Transverse colon (tissue), 4 donors: Measurements from ENCODE around the gene SDK1. TPM values are rescaled to one million over a fixed set of nuclear protein-coding genes. Genes with fewer than 3 reads are reported as not detected.

Experiments
- DNase-seq: peaks from one replicate; pipeline ENCODE4 v3.0.0-alpha.2; 2019
- H3K27ac ChIP-seq, 4 donors: fragments of 200-600 bp; sonication (generic); 2 replicates each; pipeline ENCODE4 v1.5.1; 2016 to 2018; ENCODE audit warnings: inconsistent platforms in 4 of 4
- H3K27me3 ChIP-seq: fragments of 200-600 bp; sonication (generic); 2 replicates; pipeline ENCODE4 v1.5.1; 2017; ENCODE audit warnings: inconsistent platforms
- H3K36me3 ChIP-seq, 4 donors: fragments of 200-600 bp; sonication (generic); 2 replicates each; pipeline ENCODE4 v1.5.1; 2017 to 2019; ENCODE audit warnings: inconsistent platforms in 4 of 4
- H3K4me1 ChIP-seq, 4 donors: fragments of 200-600 bp; sonication (generic); 2 replicates each; pipeline ENCODE4 v1.5.1; 2017 to 2020; ENCODE audit warnings: inconsistent platforms in 4 of 4
- H3K4me3 ChIP-seq, 4 donors: fragments of 200-600 bp; sonication (generic); 1 replicate in 1 of 4; 2 replicates in 3 of 4; pipeline versions ENCODE4 v1.5.1 to v1.6.1; 2017 to 2019; ENCODE audit warnings: inconsistent platforms in 4 of 4
- H3K9me3 ChIP-seq, 2 donors: fragments of 200-600 bp; sonication (generic); 2 replicates each; pipeline ENCODE4 v1.5.1; 2017 to 2019; ENCODE audit warnings: inconsistent platforms in 2 of 2
- EP300 ChIP-seq: sonication (generic); formaldehyde crosslinking; IDR thresholded peaks from one replicate; pipeline ENCODE4 v1.6.1; 2017; ENCODE audit warnings: antibody characterized with exemption, low read depth
- POLR2A ChIP-seq: fragments of 450-650 bp; IDR thresholded peaks from one replicate; pipeline ENCODE4 v1.6.1; 2016; ENCODE audit warnings: antibody characterized with exemption, mild to moderate bottlenecking, moderate library complexity
- POLR2AphosphoS5 ChIP-seq, 3 donors: sonication (generic); formaldehyde crosslinking; IDR thresholded peaks; one replicate each; pipeline ENCODE4 v1.6.1; 2016; ENCODE audit warnings: antibody characterized with exemption in 3 of 3
- WGBS, 2 donors: methylation state at CpG; one replicate each; pipeline ENCODE4 v1.1.5; 2018; ENCODE audit warnings: low coverage in 1 of 2; 5-methylcytosine and 5-hydroxymethylcytosine counted together
- in situ Hi-C, 4 donors: fragments of 200-750 bp; cut with MboI; loops; one replicate each; pipeline versions ENCODE4 v1.15.0 to v1.15.1; 2017; ENCODE audit warnings: low sequenced_read_pairs in 3 of 4, low pct_ligation_motif_present in 1 of 4, low pct_unique_long_range_greater_than_20kb in 1 of 4
- intact Hi-C: fragments of 100-400 bp; cut with DNase I; formaldehyde crosslinking; loops from one replicate; pipeline ENCODE4 v1.15.1; 2023; ENCODE audit warnings: low total_unique reads
- total RNA-seq, 4 donors: library from RNA; depleted of rRNA; stranded (reverse); fragments of >200 nt; gene quantifications; one replicate each; pipeline ENCODE4 v1.1.0, GENCODE V29; 2016
- TF ChIP-seq, protein P1 (sequence below), 5 experiments: fragments of 200-600 bp in 3 of 5; fragments of 450-650 bp in 2 of 5; sonication (generic) in 3 of 5; IDR thresholded peaks; 1 replicate in 2 of 5; 2 replicates in 3 of 5; pipeline ENCODE4 v1.5.1; 2016 to 2017; ENCODE audit warnings: antibody characterized with exemption in 5 of 5, inconsistent platforms in 3 of 5, mild to moderate bottlenecking in 2 of 5, moderate library complexity in 1 of 5

The SDK1 gene
- total RNA-seq, 4 donors from 2014 or later: 4.0 to 8.6 (median 5.4) TPM

DNA sequence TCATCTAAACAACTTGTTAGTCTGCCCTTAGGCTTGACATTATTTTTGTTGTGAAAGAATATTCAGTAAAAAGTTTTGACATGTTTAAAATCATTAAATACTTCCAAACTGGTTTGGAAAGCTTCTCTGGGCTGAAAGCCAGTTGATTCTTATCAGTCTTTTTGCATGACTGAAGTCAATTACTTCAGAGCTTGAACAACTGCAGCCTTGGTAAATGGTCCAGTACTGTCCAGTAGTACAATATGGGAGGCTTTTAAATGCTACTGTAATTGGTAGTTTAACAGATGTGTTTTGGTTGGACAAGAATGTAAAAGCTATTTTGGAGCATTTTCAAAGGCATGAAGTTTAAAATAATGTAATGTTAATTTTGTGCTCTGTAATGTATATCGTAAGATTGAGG, 103.4 kb downstream of the SDK1 start:
- Histone ChIP-seq H3K9me3 (no peaks in the 10 kb centered on the region), H3K36me3 (no peaks in the 10 kb centered on the region), H3K4me1 (no peaks in the 10 kb centered on the region), H3K27ac (no peak overlapping the region), H3K27me3 (no peaks in the 10 kb centered on the region), H3K4me3 (no peak overlapping the region)
- intact Hi-C loops (no loop called here), in situ Hi-C loops (no loop called here)
- WGBS, 2 donors: 64 to 85% methylated on average over 1 of the region's 1 CpG
- TF ChIP-seq, protein P1, sequence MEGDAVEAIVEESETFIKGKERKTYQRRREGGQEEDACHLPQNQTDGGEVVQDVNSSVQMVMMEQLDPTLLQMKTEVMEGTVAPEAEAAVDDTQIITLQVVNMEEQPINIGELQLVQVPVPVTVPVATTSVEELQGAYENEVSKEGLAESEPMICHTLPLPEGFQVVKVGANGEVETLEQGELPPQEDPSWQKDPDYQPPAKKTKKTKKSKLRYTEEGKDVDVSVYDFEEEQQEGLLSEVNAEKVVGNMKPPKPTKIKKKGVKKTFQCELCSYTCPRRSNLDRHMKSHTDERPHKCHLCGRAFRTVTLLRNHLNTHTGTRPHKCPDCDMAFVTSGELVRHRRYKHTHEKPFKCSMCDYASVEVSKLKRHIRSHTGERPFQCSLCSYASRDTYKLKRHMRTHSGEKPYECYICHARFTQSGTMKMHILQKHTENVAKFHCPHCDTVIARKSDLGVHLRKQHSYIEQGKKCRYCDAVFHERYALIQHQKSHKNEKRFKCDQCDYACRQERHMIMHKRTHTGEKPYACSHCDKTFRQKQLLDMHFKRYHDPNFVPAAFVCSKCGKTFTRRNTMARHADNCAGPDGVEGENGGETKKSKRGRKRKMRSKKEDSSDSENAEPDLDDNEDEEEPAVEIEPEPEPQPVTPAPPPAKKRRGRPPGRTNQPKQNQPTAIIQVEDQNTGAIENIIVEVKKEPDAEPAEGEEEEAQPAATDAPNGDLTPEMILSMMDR (IDR thresholded peaks at IDR 0.05): no peak
- TF ChIP-seq EP300: no peak
- TF ChIP-seq POLR2A: no peak
- no peak for TF ChIP-seq POLR2AphosphoS5 (IDR thresholded peaks at IDR 0.05)
- no peak for DNase-seq

DNA sequence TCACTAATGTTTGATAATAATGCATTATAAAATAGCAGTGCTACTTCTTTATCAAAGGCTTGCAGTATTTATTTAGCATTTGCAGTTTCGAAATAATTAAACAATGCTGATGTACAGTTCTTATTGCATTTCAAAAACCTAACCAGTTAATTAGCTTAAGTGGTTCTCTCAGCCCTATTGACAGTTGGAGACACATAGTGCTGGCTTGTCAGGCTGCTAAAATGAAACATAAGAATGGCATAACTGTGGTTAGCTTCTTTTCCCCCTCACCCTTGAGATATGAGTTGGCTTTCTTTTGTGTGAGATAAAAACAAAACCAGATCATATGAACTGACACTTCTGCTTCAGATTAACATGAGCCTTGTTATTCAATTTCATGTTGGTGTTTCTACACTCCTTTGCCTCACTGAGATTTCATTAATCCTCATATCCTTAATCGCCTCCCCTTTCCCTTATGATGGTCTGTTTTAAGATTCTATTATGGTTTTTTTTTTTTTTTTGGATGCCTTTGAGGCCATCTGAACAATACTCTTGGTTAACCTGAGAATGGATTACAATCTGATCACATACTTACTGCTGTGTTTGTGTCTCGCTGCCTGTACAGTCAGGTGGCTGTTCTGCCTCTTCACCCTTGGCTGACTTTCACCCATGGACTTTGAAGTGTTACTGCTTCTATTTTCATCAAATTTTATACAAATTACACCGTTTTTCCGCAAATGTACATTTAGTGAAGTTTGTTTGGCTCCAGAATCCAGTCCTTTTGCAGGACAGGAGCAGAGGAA, 108.0 kb downstream of the SDK1 start:
- WGBS, 2 donors: 65 to 75% methylated on average over 5 of the region's 5 CpGs
- no peaks in the 10 kb centered on the region for H3K27me3 ChIP-seq

DNA sequence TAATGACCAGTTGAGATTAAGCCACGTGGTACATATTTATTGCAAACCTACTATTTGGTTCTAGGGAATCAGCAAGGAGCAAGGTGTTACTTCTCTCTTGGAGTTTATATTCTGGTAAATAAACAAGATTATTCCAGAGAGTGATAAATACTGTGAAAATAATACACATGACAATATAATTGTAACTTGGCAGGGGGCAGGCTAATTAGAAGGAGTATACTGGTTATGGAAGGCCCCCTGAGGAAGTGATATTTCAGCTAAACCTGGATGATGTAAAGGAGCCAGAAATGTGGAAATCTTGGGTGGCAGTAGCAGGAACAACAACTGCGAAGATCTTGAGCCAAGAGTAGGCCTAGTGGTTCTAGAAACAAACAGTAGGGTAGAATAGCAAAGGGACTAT, 111.8 kb downstream of the SDK1 start:
- H3K4me3 ChIP-seq: no peak overlapping the region
- WGBS, 2 donors: 72 to 78% methylated on average over 2 of the region's 2 CpGs
- DNase-seq: no peak
- H3K27me3 ChIP-seq: no peaks in the 10 kb centered on the region
- peaks cover 0 to 9% (median 0%) of the 10 kb centered on the region in 4 donors for H3K4me1 ChIP-seq
- TF ChIP-seq, protein P1 (IDR thresholded peaks at IDR 0.05): no peak
- TF ChIP-seq EP300 (no peak), POLR2A (no peak), POLR2AphosphoS5 (IDR thresholded peaks at IDR 0.05) (no peak)
- in situ Hi-C loops: no loop called here
- no peak overlapping the region for H3K27ac ChIP-seq
- H3K36me3 ChIP-seq: no peaks in the 10 kb centered on the region
- no peaks in the 10 kb centered on the region for H3K9me3 ChIP-seq
- intact Hi-C loops: no loop called here

More for the DNA sequence above, 108.0 kb downstream of the SDK1 start:
- TF ChIP-seq, protein P1 (IDR thresholded peaks at IDR 0.05): no peak
- TF ChIP-seq EP300: no peak
- no peak for TF ChIP-seq POLR2AphosphoS5 (IDR thresholded peaks at IDR 0.05)
- TF ChIP-seq POLR2A: no peak
- H3K27ac ChIP-seq: no peak overlapping the region
- no peaks in the 10 kb centered on the region for H3K4me1 ChIP-seq
- H3K36me3 ChIP-seq: no peaks in the 10 kb centered on the region
- DNase-seq: no peak
- no peaks in the 10 kb centered on the region for H3K9me3 ChIP-seq
- no peak overlapping the region for H3K4me3 ChIP-seq
- in situ Hi-C loops: no loop called here
- intact Hi-C loops: no loop called here

DNA sequence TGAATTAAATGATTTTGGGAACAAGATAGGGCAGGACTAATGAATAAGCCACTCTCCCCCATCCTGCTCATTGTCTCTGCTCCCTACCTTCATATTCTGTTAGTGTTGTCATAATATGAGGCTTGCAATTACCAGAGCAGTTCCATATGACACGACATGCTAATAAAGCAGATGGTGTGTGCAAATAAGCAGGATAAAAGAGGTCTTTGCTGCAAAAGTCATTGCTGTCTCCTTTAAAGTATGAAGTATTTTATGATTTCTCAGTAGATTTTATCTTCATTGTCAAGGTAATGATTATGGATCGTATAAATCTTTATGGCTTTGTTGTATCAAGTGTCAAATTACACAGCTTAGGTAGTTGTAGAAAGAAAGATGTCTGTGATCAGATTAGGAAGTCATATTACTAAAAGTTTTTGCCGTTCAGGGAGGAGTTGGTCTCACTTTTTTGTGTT, 114.8 kb downstream of the SDK1 start:
- no peak for DNase-seq
- TF ChIP-seq, protein P1 (IDR thresholded peaks at IDR 0.05): no peak
- H3K4me1 ChIP-seq: peaks cover 0 to 9% (median 0%) of the 10 kb centered on the region in 4 donors
- in situ Hi-C loops: no loop called here
- WGBS, 2 donors: 36 to 43% methylated on average over 3 of the region's 3 CpGs
- H3K4me3 ChIP-seq: no peak overlapping the region
- H3K27me3 ChIP-seq: no peaks in the 10 kb centered on the region
- H3K9me3 ChIP-seq: no peaks in the 10 kb centered on the region
- intact Hi-C loops: no loop called here
- H3K27ac ChIP-seq: no peak overlapping the region
- no peaks in the 10 kb centered on the region for H3K36me3 ChIP-seq
